Endothelial cell of umbilical vein (primary cell): Measurements from ENCODE around the gene DGKB. TPM values are rescaled to one million over a fixed set of nuclear protein-coding genes. Genes with fewer than 3 reads are reported as not detected.

Experiments used
- BruUV-seq: library from RNA; stranded (reverse); fragments of 400-500 nt; replicated peaks from 2 replicates; lab custom pipeline; 2021; lab: Mats Ljungman, UMichigan
- CTCF ChIA-PET: fragments of 300-600, 350-600 bp; sonication (Branson Sonifier 250); formaldehyde crosslinking; loops from one replicate; lab custom pipeline; 2021; ENCODE audit warnings: antibody characterized with exemption, inconsistent platforms; lab: Charles Lee
- POLR2A ChIA-PET: fragments of 300-600, 350-600 bp; sonication (Branson Sonifier 250); formaldehyde crosslinking; loops from one replicate; lab custom pipeline; 2021; ENCODE audit warnings: antibody characterized with exemption, inconsistent platforms; lab: Charles Lee
- DNase-seq: peaks from one replicate; pipeline ENCODE4 v3.0.0-alpha.2; 2011; ENCODE audit warnings: low read depth, low spot score
- FAIRE-seq: peaks from 2 replicates; lab custom pipeline; 2011; peaks lifted over from hg19 to GRCh38; lab: Jason Lieb, UNC
- H2AFZ ChIP-seq: 2 replicates; pipeline ENCODE4 v1.6.0; 2012; ENCODE audit warnings: low read depth, low read length, control low read depth, inconsistent platforms
- H3K27ac ChIP-seq: 2 replicates; pipeline ENCODE4 v1.5.1; 2011; ENCODE audit warnings: low read depth, mild to moderate bottlenecking, control low read depth, low read length, moderate library complexity; ENCODE audit not compliant: insufficient read depth
- H3K27me3 ChIP-seq, 2 experiments: 2 replicates each; pipeline versions ENCODE4 v1.6.0 to v1.6.1; 2011; ENCODE audit warnings: low read length in 2 of 2, mixed read lengths in 1 of 2; ENCODE audit not compliant: control insufficient read depth in 2 of 2, insufficient read depth in 2 of 2
- H3K36me3 ChIP-seq, 2 experiments: 2 replicates in 1 of 2; 3 replicates in 1 of 2; pipeline ENCODE4 v1.5.1; 2011; ENCODE audit warnings: low read length in 2 of 2, mild to moderate bottlenecking in 1 of 2, moderate library complexity in 1 of 2; ENCODE audit not compliant: control insufficient read depth in 2 of 2, insufficient read depth in 2 of 2; ENCODE audit errors: extremely low read depth in 1 of 2
- H3K4me1 ChIP-seq: 3 replicates; pipeline ENCODE4 v1.5.1; 2011; ENCODE audit warnings: mild to moderate bottlenecking, low read length; ENCODE audit not compliant: control insufficient read depth, insufficient read depth; ENCODE audit errors: extremely low read depth
- H3K4me2 ChIP-seq: 2 replicates; pipeline ENCODE4 v1.6.1; 2011; ENCODE audit warnings: low read length, control low read depth, mixed read lengths; ENCODE audit not compliant: insufficient read depth
- H3K4me3 ChIP-seq, 3 experiments: fragments of 200-600 bp in 1 of 3; sonication (generic), shearing (Covaris generic) in 1 of 3; replicated peaks in 1 of 3; 2 replicates each; pipeline ENCODE4 v1.5.1; 2011 to 2016; ENCODE audit warnings: control low read depth in 3 of 3, low read length in 3 of 3, mild to moderate bottlenecking in 2 of 3, inconsistent platforms in 1 of 3, low read depth in 1 of 3, moderate library complexity in 1 of 3; ENCODE audit not compliant: insufficient read depth in 1 of 3
- H3K79me2 ChIP-seq: 2 replicates; pipeline ENCODE4 v1.6.0; 2012; ENCODE audit warnings: low read length, inconsistent platforms; ENCODE audit not compliant: control insufficient read depth, insufficient read depth
- H3K9ac ChIP-seq: replicated peaks from 2 replicates; pipeline ENCODE3; 2011; ENCODE audit warnings: low read length, control low read depth; ENCODE audit not compliant: insufficient read depth; ENCODE audit errors: extremely low read depth
- H3K9me1 ChIP-seq: replicated peaks from 3 replicates; pipeline ENCODE4 v1.6.0; 2011; ENCODE audit warnings: mild to moderate bottlenecking, low read length; ENCODE audit not compliant: control insufficient read depth, insufficient read depth; ENCODE audit errors: extremely low read depth
- H3K9me3 ChIP-seq: replicated peaks from 2 replicates; pipeline ENCODE4 v1.5.1; 2012; ENCODE audit warnings: low read length, inconsistent platforms; ENCODE audit not compliant: control insufficient read depth, insufficient read depth
- H4K20me1 ChIP-seq: replicated peaks from 2 replicates; pipeline ENCODE3; 2011; ENCODE audit warnings: mild to moderate bottlenecking, low read length; ENCODE audit not compliant: control insufficient read depth, insufficient read depth; ENCODE audit errors: extremely low read depth
- EZH2 ChIP-seq: IDR thresholded peaks from 2 replicates; pipeline ENCODE4 v1.6.1; 2012; ENCODE audit warnings: borderline replicate concordance, low read depth, mild to moderate bottlenecking, moderate library complexity, low read length, inconsistent platforms; ENCODE audit not compliant: severe bottlenecking
- FOS ChIP-seq: IDR thresholded peaks from 2 replicates; pipeline ENCODE4 v1.6.1; 2011; ENCODE audit warnings: mild to moderate bottlenecking, low read length, moderate library complexity, borderline replicate concordance; ENCODE audit not compliant: insufficient read depth
- GATA2 ChIP-seq: IDR thresholded peaks from 2 replicates; pipeline ENCODE4 v1.7.0; 2011; ENCODE audit warnings: low read depth, mild to moderate bottlenecking, moderate library complexity, mixed read lengths, low read length; ENCODE audit not compliant: insufficient read length, insufficient read depth
- JUN ChIP-seq: IDR thresholded peaks from 2 replicates; pipeline ENCODE4 v1.6.1; 2011; ENCODE audit warnings: borderline replicate concordance, low read depth; ENCODE audit not compliant: insufficient read length, insufficient read depth
- MYC ChIP-seq: IDR thresholded peaks from one replicate; pipeline ENCODE4 v1.6.1; 2011; ENCODE audit warnings: mild to moderate bottlenecking, low read depth, low read length
- POLR2A ChIP-seq: IDR thresholded peaks from 2 replicates; pipeline ENCODE4 v1.6.1; 2012; ENCODE audit warnings: low read depth, mild to moderate bottlenecking, control low read depth, low read length
- POLR2AphosphoS5 ChIP-seq: IDR thresholded peaks from 2 replicates; pipeline ENCODE4 v1.6.1; 2012; ENCODE audit warnings: low read depth, mild to moderate bottlenecking, control low read depth, low read length, moderate library complexity; ENCODE audit not compliant: insufficient read depth
- dilution Hi-C: fragments of 300-500 bp; cut with MboI; formaldehyde crosslinking; loops from one replicate; pipeline ENCODE4 v1.15.0; 2019; ENCODE audit warnings: low sequenced_read_pairs; ENCODE audit not compliant: extremely low pct_ligation_motif_present
- intact Hi-C: fragments of 100-400 bp; cut with micrococcal nuclease; formaldehyde crosslinking; loops from one replicate; pipeline ENCODE4 v1.10.0; 2022
- polyA plus RNA-seq, 4 experiments: library from polyadenylated mRNA; depleted of rRNA in 3 of 4; stranded (reverse) in 3 of 4; unstranded in 1 of 4; fragments of >200 nt; gene quantifications; 2 replicates each; pipeline versions ENCODE4 v1.2.1 to v1.2.3, GENCODE V29; 2011 to 2012; ENCODE audit warnings: missing spikeins in 1 of 4
- total RNA-seq: library from RNA; stranded (reverse); gene quantifications from 2 replicates; pipeline ENCODE4 v1.2.3, GENCODE V29; 2021
- TF ChIP-seq, protein P1 (sequence below): IDR thresholded peaks from 2 replicates; pipeline ENCODE4 v1.6.1; 2011; ENCODE audit not compliant: insufficient read depth, insufficient read length
- TF ChIP-seq, protein P2 (sequence below), 2 donors: IDR thresholded peaks; 1 replicate in 1 of 2; 2 replicates in 1 of 2; pipeline ENCODE4 v1.5.1; 2011; ENCODE audit warnings: low read length in 2 of 2, mild to moderate bottlenecking in 2 of 2, moderate library complexity in 2 of 2, control low read depth in 1 of 2, inconsistent platforms in 1 of 2, low read depth in 1 of 2; ENCODE audit not compliant: insufficient read depth in 1 of 2; ENCODE audit errors: extremely low read depth in 1 of 2

DGKB gene
- total and polyA plus RNA-seq, 2 donors (not counting 3 experiments of a cell fraction or from before 2014, with no cell fraction given) = not detected

DNA sequence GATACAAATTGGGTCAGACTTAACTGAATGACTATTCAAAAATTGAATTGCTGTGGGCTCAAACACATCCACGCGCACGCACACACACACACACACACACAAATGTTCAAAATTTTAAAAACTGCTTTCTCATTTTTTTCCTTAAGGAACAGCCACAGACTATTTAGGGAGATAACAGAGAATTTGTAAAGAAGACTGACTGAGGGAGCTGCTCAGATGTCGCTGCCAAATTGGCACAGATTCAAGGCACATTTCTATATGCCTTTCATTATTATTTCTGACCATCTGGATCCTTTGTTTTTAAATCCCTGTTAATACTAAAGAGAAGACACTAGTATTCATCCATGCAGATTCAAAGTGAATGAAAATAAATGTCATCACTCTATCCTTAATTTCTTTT lies 154.8 kb downstream of the DGKB start:
- DNase-seq = peak; percentile 79
- CTCF ChIA-PET = interaction anchor here (1.1 to 1.5 kb wide), 5 partner anchors 13 to 56 kb away, joined by 3 to 13 read pairs (median 3); no protein-coding TSS in a partner anchor
- TF ChIP-seq GATA2 (no peak), POLR2AphosphoS5 (no peak), FOS (no peak), JUN (no peak), MYC (no peak), EZH2 (no peak), POLR2A (no peak)
- TF ChIP-seq, protein P1, sequence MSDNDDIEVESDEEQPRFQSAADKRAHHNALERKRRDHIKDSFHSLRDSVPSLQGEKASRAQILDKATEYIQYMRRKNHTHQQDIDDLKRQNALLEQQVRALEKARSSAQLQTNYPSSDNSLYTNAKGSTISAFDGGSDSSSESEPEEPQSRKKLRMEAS = no peak
- TF ChIP-seq, protein P2, sequence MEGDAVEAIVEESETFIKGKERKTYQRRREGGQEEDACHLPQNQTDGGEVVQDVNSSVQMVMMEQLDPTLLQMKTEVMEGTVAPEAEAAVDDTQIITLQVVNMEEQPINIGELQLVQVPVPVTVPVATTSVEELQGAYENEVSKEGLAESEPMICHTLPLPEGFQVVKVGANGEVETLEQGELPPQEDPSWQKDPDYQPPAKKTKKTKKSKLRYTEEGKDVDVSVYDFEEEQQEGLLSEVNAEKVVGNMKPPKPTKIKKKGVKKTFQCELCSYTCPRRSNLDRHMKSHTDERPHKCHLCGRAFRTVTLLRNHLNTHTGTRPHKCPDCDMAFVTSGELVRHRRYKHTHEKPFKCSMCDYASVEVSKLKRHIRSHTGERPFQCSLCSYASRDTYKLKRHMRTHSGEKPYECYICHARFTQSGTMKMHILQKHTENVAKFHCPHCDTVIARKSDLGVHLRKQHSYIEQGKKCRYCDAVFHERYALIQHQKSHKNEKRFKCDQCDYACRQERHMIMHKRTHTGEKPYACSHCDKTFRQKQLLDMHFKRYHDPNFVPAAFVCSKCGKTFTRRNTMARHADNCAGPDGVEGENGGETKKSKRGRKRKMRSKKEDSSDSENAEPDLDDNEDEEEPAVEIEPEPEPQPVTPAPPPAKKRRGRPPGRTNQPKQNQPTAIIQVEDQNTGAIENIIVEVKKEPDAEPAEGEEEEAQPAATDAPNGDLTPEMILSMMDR (IDR thresholded peaks at IDR 0.05; ENCODE audit: extremely low read depth in 1 of 2, insufficient read depth in 1 of 2, low read depth in 1 of 2, low read length in 2 of 2) = no peak

More for the DNA sequence above, 154.8 kb downstream of the DGKB start:
- no peaks in the 10 kb centered on the region for H3K79me2 ChIP-seq
- dilution Hi-C loops = no loop called here
- no TSS peak for BruUV-seq
- H4K20me1 ChIP-seq = no peaks in the 10 kb centered on the region
- FAIRE-seq = no peak
- peak overlapping the region; percentile 60 for H3K27ac ChIP-seq
- POLR2A ChIA-PET = no interaction called here
- H3K9me1 ChIP-seq = no peaks in the 10 kb centered on the region
- intact Hi-C loops = loop anchor here (1.0 to 2.0 kb wide), 3 partner anchors 383 to 1315 kb away; no protein-coding TSS in a partner anchor
- H3K9ac ChIP-seq = peak overlapping the region; percentile 2
- peaks cover 28% of the 10 kb centered on the region for H3K4me1 ChIP-seq
- H3K4me3 ChIP-seq = no peak overlapping the region
- no peaks in the 10 kb centered on the region for H3K36me3 ChIP-seq
- H2AFZ ChIP-seq = no peak overlapping the region
- H3K9me3 ChIP-seq = no peaks in the 10 kb centered on the region
- peak overlapping the region; percentile 57 for H3K4me2 ChIP-seq
- H3K27me3 ChIP-seq = no peaks in the 10 kb centered on the region
